ENCODE data around the gene TSPAN7.

DNA sequence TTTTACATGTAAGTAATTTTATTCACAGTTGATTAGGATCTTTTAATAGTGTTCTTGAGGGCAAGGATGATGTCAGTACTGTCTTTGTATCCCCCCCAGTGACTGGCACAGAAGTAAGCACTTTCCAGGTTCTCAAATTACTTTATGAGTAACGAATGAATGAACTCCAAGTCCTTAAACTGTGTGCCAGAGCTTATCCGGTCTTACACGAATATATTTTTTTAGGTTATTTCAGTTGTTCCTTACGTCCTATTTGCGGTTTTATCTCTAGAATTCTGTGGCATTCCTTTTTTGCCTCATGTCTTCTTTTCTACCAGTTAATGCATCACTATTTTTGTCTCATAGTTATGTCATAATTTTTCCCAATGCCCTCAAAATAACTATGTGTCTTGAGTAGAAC, 133.1 kb downstream of the TSPAN7 start:
- TF ChIP-seq CTCF (conservative IDR thresholded peaks at IDR 0.05; ENCODE audit: low read length) (no peak), EZH2phosphoT487 (IDR thresholded peaks at IDR 0.05; ENCODE audit: borderline replicate concordance) (no peak)
